CD4-positive, CD25-positive, alpha-beta regulatory T cell (primary cell): ENCODE data around the gene PKD2L1. TPM values are rescaled to one million over a fixed set of nuclear protein-coding genes. Genes with fewer than 3 reads are reported as not detected.

Experiments used
- ATAC-seq, 2 donors: fragments of 150-1000 bp; cut with Tn5 transposase; one replicate each; pipeline ENCODE4 v1.10.0; 2021; ENCODE audit warnings: low read depth in 2 of 2, moderate number of reproducible peaks in 2 of 2, moderate library complexity in 1 of 2
- DNase-seq, 3 donors: peaks; one replicate each; pipeline versions ENCODE4 v3.0.0 to v3.0.0-alpha.2; 2012 to 2022; ENCODE audit warnings: mixed read lengths in 1 of 3
- H3K27ac ChIP-seq: one replicate; pipeline ENCODE4 v1.7.0; 2013; ENCODE audit warnings: mild to moderate bottlenecking, low read length; ENCODE audit not compliant: insufficient read depth, poor library complexity, severe bottlenecking
- H3K27me3 ChIP-seq: one replicate; pipeline ENCODE4 v1.7.0; 2013; ENCODE audit warnings: low read length; ENCODE audit not compliant: control insufficient read depth, insufficient read depth
- H3K36me3 ChIP-seq: one replicate; pipeline ENCODE4 v1.7.0; 2013; ENCODE audit warnings: mild to moderate bottlenecking, low read length, moderate library complexity; ENCODE audit not compliant: control insufficient read depth, insufficient read depth
- H3K4me1 ChIP-seq: 2 replicates; pipeline ENCODE4 v1.7.0; 2013; ENCODE audit warnings: mild to moderate bottlenecking, low read length; ENCODE audit not compliant: insufficient read depth, control insufficient read depth, poor library complexity, severe bottlenecking
- H3K4me3 ChIP-seq: one replicate; pipeline ENCODE4 v1.7.0; 2013; ENCODE audit warnings: low read depth, mild to moderate bottlenecking, low read length, moderate library complexity
- H3K9me3 ChIP-seq, 2 experiments: 1 replicate in 1 of 2; 2 replicates in 1 of 2; pipeline ENCODE4 v1.7.0; 2013; ENCODE audit warnings: low read length in 2 of 2, mild to moderate bottlenecking in 1 of 2, moderate library complexity in 1 of 2; ENCODE audit not compliant: control insufficient read depth in 2 of 2
- H3K27ac Mint-ChIP-seq, 3 donors: one replicate each; pipeline ENCODE4 v1.8.0; 2020 to 2022; ENCODE audit warnings: mild to moderate bottlenecking in 3 of 3, mixed read lengths in 3 of 3, moderate library complexity in 2 of 3
- H3K27me3 Mint-ChIP-seq: one replicate; pipeline ENCODE4 v1.8.0; 2022; ENCODE audit warnings: mild to moderate bottlenecking, mixed read lengths
- H3K36me3 Mint-ChIP-seq: one replicate; pipeline ENCODE4 v1.8.0; 2020; ENCODE audit warnings: mixed read lengths
- H3K4me1 Mint-ChIP-seq, 4 donors: one replicate each; pipeline ENCODE4 v1.8.0; 2020 to 2022; ENCODE audit warnings: mixed read lengths in 4 of 4, mild to moderate bottlenecking in 1 of 4
- H3K4me3 Mint-ChIP-seq, 4 donors: one replicate each; pipeline ENCODE4 v1.8.0; 2020 to 2022; ENCODE audit warnings: mild to moderate bottlenecking in 4 of 4, mixed read lengths in 4 of 4, moderate library complexity in 3 of 4
- H3K9me3 Mint-ChIP-seq, 7 donors: one replicate each; pipeline ENCODE4 v1.8.0; 2020 to 2022; ENCODE audit warnings: mixed read lengths in 7 of 7, mild to moderate bottlenecking in 3 of 7, moderate library complexity in 2 of 7
- polyA plus RNA-seq, 4 donors: library from polyadenylated mRNA; unstranded; fragments of 300-500 nt; fragmentation: Illumina TruSeq; gene quantifications; one replicate each; pipeline ENCODE4 v1.2.3, GENCODE V29; 2021
- total RNA-seq: library from RNA; stranded (reverse); gene quantifications from one replicate; pipeline ENCODE4 v1.2.3, GENCODE V29; 2022

PKD2L1 gene
- total and polyA plus RNA-seq, 5 donors from 2014 or later = not detected

DNA sequence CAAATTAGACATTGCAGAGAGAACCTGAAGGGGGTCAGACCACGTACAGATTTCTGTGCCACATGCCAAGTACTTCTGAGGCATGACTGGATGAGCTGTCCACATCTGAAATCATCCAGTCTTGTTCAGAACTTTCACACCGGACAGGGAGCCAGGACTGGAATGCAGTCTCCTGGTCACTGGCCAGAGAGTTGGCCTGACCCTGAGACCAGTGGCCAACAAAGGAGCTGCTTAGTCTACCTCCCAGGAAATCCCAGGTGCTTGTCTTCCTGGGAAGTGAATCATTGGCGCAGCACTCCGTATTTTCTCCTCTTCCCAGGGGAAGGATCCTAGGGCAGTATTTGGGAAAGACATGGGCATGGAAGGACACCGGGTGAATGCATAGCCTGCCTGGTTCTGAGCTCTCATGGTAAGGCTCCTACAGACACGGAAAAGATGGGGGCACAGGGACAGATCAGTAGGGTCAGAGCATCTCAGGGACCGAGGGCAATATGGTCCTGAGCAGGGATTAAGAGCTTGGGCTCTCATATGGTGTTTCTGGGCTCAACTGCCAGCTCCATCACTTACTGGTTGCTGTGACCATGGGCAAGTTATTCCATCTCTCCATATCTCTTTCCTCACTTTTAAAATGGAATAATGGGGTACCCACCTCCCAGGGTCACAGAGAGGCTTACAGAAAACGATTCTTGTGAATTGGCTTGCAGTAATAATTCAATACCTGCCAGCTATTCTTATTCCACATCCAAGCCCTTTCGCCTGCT is 15.7 kb upstream of the PKD2L1 start:
- Histone ChIP-seq H3K4me1 (peaks cover 11% of the 10 kb centered on the region), H3K27ac (no peak overlapping the region), H3K27me3 (peaks cover 6% of the 10 kb centered on the region), H3K9me3 (no peaks in the 10 kb centered on the region), H3K4me3 (peak overlapping the region; percentile 37), H3K36me3 (no peaks in the 10 kb centered on the region)
- Mint-ChIP-seq H3K27me3 (peaks cover 25% of the 10 kb centered on the region), H3K36me3 (no peaks in the 10 kb centered on the region), H3K4me3 (peak overlapping the region; percentile 71 to 85 (median 82)), H3K4me1 (peaks cover 5 to 16% (median 8%) of the 10 kb centered on the region in 4 donors), H3K27ac (peak overlapping the region; percentile 23 to 62 (median 32)), H3K9me3 (peaks cover 0 to 2% (median 0%) of the 10 kb centered on the region in 7 donors)
- ATAC-seq (no peak), DNase-seq (no peak)

DNA sequence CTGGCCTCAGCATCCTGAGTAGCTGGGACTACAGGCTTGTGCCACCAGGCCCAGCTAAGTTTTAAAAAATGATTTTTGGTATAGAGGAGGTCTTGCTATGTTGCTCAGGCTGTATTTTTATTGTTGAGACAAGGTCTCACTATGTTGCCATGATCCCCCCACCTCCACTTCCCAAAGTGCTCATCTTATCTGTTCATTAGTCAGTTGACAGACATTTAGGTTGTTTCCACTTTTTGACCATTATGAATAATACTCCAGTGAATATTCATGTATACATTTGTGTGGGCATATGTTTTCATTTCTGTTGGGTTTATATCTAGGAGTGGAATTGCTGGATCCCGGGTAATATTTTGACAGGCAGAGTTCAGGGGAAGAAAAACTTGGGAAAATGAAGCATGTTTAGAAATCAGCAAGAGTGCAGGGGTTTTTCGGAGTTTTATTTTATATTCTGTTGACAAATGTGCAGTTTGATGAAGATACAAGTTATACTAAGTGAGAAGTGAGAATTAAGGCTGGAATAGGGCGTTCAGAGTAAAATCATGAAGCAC is 14.3 kb upstream of the PKD2L1 start:
- H3K4me1 ChIP-seq = peaks cover 11% of the 10 kb centered on the region
- H3K27me3 Mint-ChIP-seq = peaks cover 24% of the 10 kb centered on the region
- peaks cover 5 to 16% (median 8%) of the 10 kb centered on the region in 4 donors for H3K4me1 Mint-ChIP-seq
- H3K36me3 Mint-ChIP-seq = no peaks in the 10 kb centered on the region
- peaks cover 3% of the 10 kb centered on the region for H3K27me3 ChIP-seq
- no peaks in the 10 kb centered on the region for H3K9me3 ChIP-seq
- no peak overlapping the region for H3K4me3 ChIP-seq
- DNase-seq (no peak), ATAC-seq (no peak)
- H3K27ac ChIP-seq = no peak overlapping the region
- H3K4me3 Mint-ChIP-seq = peak overlapping the region in 3 of 4 donors; percentile 4 to 86 (median 68)
- no peak overlapping the region for H3K27ac Mint-ChIP-seq
- no peaks in the 10 kb centered on the region for H3K36me3 ChIP-seq
- peaks cover 0 to 2% (median 0%) of the 10 kb centered on the region in 7 donors for H3K9me3 Mint-ChIP-seq

DNA sequence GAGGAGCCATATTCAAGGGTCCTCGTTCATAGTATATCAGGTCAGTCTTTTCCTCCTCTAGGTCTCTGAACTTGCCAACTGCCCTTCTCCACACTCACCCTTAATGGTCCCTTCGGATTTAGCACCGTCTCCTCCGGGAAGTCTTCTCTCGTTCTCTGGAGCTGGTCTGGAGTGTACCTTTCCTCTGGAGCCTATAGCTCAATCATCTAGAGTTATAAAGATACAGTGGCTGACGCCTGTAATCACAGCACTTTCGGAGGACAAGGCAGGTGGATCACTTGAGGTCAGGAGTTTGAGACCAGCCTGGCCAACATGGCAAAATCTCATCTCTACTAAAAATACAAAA is 12.6 kb upstream of the PKD2L1 start:
- peaks cover 22% of the 10 kb centered on the region for H3K27me3 Mint-ChIP-seq
- ATAC-seq (no peak), DNase-seq (no peak)
- H3K27ac Mint-ChIP-seq = no peak overlapping the region
- H3K27me3 ChIP-seq = no peaks in the 10 kb centered on the region
- no peaks in the 10 kb centered on the region for H3K36me3 Mint-ChIP-seq
- peaks cover 0 to 2% (median 0%) of the 10 kb centered on the region in 7 donors for H3K9me3 Mint-ChIP-seq
- no peaks in the 10 kb centered on the region for H3K9me3 ChIP-seq
- H3K27ac ChIP-seq = no peak overlapping the region
- H3K36me3 ChIP-seq = no peaks in the 10 kb centered on the region
- peaks cover 4 to 10% (median 5%) of the 10 kb centered on the region in 4 donors for H3K4me1 Mint-ChIP-seq
- no peak overlapping the region for H3K4me3 ChIP-seq
- H3K4me1 ChIP-seq = peaks cover 9% of the 10 kb centered on the region
- H3K4me3 Mint-ChIP-seq = no peak overlapping the region

DNA sequence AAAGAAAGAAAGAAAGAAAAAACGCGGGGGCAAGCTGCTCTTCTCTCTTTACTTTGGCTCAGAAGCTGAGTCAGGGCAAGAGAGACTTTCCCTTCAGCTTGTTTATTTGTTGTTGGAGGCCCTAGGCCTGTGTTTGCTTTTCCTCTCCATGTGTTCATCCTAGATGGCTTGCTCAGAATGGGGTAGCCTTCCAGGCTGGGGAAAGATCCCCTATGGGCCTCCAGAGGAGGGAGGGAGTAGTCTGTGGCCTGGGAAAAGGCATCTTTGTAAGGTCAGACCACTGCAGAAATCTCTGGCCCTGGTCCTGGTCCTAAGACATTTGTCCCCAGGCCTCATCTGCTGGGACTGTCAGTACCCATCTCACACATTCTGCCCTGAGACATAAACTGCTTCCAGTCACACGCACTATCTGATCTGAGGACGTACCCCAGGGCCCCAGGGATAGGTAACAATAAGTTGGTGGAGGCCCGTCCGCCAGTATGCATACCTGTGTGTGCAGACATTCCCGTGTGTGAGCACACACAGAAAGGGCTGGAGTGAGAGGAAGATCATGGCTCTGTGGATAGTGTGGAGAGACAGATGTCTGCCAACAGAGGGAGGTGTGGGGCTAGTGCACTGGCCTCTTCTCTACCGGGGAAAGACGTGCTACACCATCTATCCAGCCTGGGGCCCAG is 12.1 kb upstream of the PKD2L1 start:
- DNase-seq = peak in 2 of 3 donors; percentile 30 to 66
- Mint-ChIP-seq H3K27me3 (peaks cover 22% of the 10 kb centered on the region), H3K4me1 (peaks cover 0 to 8% (median 5%) of the 10 kb centered on the region in 4 donors), H3K27ac (no peak overlapping the region), H3K9me3 (peaks cover 0 to 2% (median 0%) of the 10 kb centered on the region in 7 donors), H3K36me3 (no peaks in the 10 kb centered on the region), H3K4me3 (no peak overlapping the region)
- peaks cover 5% of the 10 kb centered on the region for H3K4me1 ChIP-seq
- no peaks in the 10 kb centered on the region for H3K27me3 ChIP-seq
- no peaks in the 10 kb centered on the region for H3K36me3 ChIP-seq
- ATAC-seq = peak; percentile 41 to 44
- H3K9me3 ChIP-seq = no peaks in the 10 kb centered on the region
- no peak overlapping the region for H3K4me3 ChIP-seq
- H3K27ac ChIP-seq = no peak overlapping the region

DNA sequence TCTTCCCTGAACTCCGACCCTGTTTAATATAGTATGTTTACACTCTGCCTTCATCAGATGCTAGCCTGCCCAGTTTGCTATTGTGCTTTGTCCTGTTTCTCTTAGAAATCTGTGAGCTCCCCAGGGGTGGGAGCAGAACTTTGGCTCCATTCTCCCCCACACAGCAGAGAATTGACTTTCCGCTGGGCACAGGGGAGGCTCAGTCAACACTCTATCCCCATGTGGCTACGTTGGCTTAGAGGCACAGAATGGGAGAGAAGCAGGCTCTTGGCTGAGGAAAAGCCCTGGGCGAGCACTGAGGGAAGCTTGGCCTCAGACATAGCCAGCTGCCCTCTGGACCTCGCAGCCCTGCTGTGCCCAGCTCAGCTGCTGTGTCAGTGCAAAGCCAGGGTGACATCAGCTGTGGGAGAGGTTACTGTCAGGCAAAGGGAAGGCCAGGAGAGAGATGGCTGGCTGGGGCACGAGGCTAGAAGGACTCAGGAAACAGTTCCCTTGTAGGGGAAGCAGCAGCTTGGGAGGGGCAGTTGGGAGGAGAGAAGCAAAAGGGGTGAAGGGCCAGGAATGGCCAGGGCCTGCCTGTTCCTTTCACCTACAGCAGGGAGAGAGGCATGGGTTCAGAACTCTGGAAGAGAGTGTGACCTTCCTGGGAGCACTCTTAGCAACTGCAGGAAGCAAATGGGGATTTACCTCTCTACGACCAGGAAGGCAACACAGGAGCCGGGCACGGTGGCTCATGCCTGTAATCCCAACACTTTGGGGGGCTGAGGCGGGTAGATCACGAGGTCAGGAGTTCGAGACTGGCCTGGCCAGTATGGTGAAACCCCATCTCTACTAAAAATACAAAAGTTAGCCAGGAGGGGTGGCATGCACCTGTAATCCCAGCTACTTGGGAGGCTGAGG is 11.2 kb upstream of the PKD2L1 start:
- H3K4me1 ChIP-seq = peaks cover 2% of the 10 kb centered on the region
- H3K4me1 Mint-ChIP-seq = peaks cover 0 to 7% (median 4%) of the 10 kb centered on the region in 4 donors
- peaks cover 0 to 2% (median 0%) of the 10 kb centered on the region in 7 donors for H3K9me3 Mint-ChIP-seq
- DNase-seq (no peak), ATAC-seq (no peak)
- no peak overlapping the region for H3K27ac ChIP-seq
- no peaks in the 10 kb centered on the region for H3K27me3 ChIP-seq
- peaks cover 21% of the 10 kb centered on the region for H3K27me3 Mint-ChIP-seq
- H3K36me3 Mint-ChIP-seq = no peaks in the 10 kb centered on the region
- no peak overlapping the region for H3K27ac Mint-ChIP-seq
- H3K9me3 ChIP-seq = no peaks in the 10 kb centered on the region
- H3K4me3 Mint-ChIP-seq = no peak overlapping the region
- no peaks in the 10 kb centered on the region for H3K36me3 ChIP-seq
- no peak overlapping the region for H3K4me3 ChIP-seq

DNA sequence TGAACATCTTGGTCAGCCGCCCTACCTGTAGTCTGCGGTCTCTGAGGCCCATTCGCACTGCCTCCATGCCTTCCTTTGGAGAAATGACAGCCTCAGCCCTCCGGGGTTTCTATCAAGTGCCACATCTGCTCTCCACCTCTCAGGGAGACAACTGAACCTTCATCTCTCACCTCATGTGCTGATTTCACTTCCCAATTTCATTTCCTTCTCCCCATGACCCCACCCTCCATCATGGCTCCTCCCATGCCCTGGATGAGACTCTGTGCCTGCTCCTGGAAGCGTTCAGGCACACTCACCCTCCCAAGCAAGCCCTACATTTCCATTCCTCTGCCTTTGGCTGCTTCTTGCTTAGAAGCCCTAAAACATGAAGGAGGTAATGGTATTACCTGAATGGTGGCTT is 9.2 kb upstream of the PKD2L1 start:
- Histone ChIP-seq H3K36me3 (no peaks in the 10 kb centered on the region), H3K27ac (no peak overlapping the region), H3K9me3 (no peaks in the 10 kb centered on the region), H3K4me3 (no peak overlapping the region), H3K27me3 (no peaks in the 10 kb centered on the region), H3K4me1 (no peaks in the 10 kb centered on the region)
- Mint-ChIP-seq H3K9me3 (no peaks in the 10 kb centered on the region), H3K27ac (peak overlapping the region in 1 of 3 donors; percentile 67), H3K27me3 (peaks cover 22% of the 10 kb centered on the region), H3K4me3 (no peak overlapping the region), H3K4me1 (peaks cover 0 to 4% (median 1%) of the 10 kb centered on the region in 4 donors), H3K36me3 (no peaks in the 10 kb centered on the region)
- no peak for ATAC-seq
- no peak for DNase-seq

DNA sequence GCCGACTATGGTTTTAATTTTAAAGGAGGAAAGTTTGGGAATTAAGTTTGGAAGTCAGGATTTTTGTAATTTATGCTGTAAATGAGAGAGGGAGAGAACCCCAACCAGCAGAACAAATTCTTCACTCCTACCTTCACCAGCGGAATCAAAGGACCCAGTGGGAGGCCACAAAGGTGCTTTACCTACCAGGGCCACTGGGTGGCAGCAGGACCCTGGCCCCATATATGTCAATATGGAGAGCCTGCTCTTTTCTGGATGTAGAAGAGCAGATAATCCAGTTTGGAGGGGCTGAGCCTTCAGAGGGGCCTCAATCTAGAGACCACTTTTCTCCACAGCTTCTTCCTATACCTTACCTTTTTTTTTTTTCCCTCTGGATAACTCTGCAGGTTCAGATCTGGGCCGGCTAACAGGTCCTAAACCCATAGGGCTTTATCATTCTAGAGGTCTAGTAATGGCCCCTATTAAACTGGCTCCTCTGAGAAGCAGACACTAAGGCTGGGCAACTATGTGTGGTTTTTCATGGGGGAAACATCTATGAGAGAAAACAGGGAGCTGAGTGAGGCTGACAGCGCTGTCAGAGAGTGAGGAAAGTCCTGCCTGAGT is 8.5 kb upstream of the PKD2L1 start:
- Histone ChIP-seq H3K4me3 (no peak overlapping the region), H3K27me3 (no peaks in the 10 kb centered on the region), H3K27ac (no peak overlapping the region), H3K36me3 (no peaks in the 10 kb centered on the region), H3K4me1 (no peaks in the 10 kb centered on the region), H3K9me3 (no peaks in the 10 kb centered on the region)
- Mint-ChIP-seq H3K4me1 (peaks cover 0 to 4% (median under 1%) of the 10 kb centered on the region in 4 donors), H3K36me3 (no peaks in the 10 kb centered on the region), H3K4me3 (no peak overlapping the region), H3K9me3 (no peaks in the 10 kb centered on the region), H3K27ac (peak overlapping the region in 1 of 3 donors; percentile 52), H3K27me3 (peaks cover 19% of the 10 kb centered on the region)
- peak; percentile 57 to 76 (median 71) for DNase-seq
- ATAC-seq = peak; percentile 83 to 85
